Thoracic aorta (tissue), 2 donors: ENCODE data around the gene LZTS2. TPM values are rescaled to one million over a fixed set of nuclear protein-coding genes. Genes with fewer than 3 reads are reported as not detected.
A peak's percentile ranks its signal among the peaks of the same experiment; 100 is the strongest.

Source experiments
- ATAC-seq: fragments of 150-250 bp; one replicate; pipeline ENCODE4 v1.8.0; 2017; ENCODE audit warnings: low read depth; ENCODE audit not compliant: insufficient number of reproducible peaks, low FRiP score
- DNase-seq: peaks from one replicate; pipeline ENCODE4 v3.0.0-alpha.2; 2020; ENCODE audit warnings: low spot score
- H3K27ac ChIP-seq, 2 donors: fragments of 200-600 bp; sonication (generic); 1 replicate in 1 of 2; 2 replicates in 1 of 2; pipeline ENCODE4 v1.5.1; 2016; ENCODE audit warnings: mild to moderate bottlenecking in 2 of 2, moderate library complexity in 2 of 2
- H3K27me3 ChIP-seq: fragments of 200-600 bp; sonication (generic); replicated peaks from 2 replicates; pipeline ENCODE4 v1.6.0; 2016; ENCODE audit warnings: mild to moderate bottlenecking; ENCODE audit not compliant: insufficient read depth
- H3K36me3 ChIP-seq: fragments of 200-600 bp; sonication (generic); one replicate; pipeline ENCODE4 v1.5.1; 2016
- H3K4me1 ChIP-seq, 2 donors: fragments of 200-600 bp; sonication (generic); 1 replicate in 1 of 2; 2 replicates in 1 of 2; pipeline versions ENCODE4 v1.5.1 to v1.6.0; 2016; ENCODE audit warnings: low read depth in 2 of 2, mild to moderate bottlenecking in 1 of 2; ENCODE audit not compliant: control insufficient read depth in 1 of 2
- H3K4me3 ChIP-seq: fragments of 200-600 bp; sonication (generic); 2 replicates; pipeline ENCODE4 v1.5.1; 2016; ENCODE audit warnings: mild to moderate bottlenecking
- H3K9me3 ChIP-seq: fragments of 200-600 bp; sonication (generic); 2 replicates; pipeline ENCODE4 v1.5.1; 2016
- total RNA-seq, 2 donors: library from RNA; depleted of rRNA; stranded (reverse); fragments of >200 nt; gene quantifications; one replicate each; pipeline versions ENCODE4 v1.1.0 to v1.2.3, GENCODE V29; 2016
- TF ChIP-seq, protein P1 (sequence below): fragments of 200-600 bp; sonication (generic); IDR thresholded peaks from one replicate; pipeline ENCODE4 v1.5.1; 2019; ENCODE audit warnings: antibody characterized with exemption

LZTS2 gene
- total RNA-seq, 2 donors from 2014 or later: 127 to 165 TPM

DNA sequence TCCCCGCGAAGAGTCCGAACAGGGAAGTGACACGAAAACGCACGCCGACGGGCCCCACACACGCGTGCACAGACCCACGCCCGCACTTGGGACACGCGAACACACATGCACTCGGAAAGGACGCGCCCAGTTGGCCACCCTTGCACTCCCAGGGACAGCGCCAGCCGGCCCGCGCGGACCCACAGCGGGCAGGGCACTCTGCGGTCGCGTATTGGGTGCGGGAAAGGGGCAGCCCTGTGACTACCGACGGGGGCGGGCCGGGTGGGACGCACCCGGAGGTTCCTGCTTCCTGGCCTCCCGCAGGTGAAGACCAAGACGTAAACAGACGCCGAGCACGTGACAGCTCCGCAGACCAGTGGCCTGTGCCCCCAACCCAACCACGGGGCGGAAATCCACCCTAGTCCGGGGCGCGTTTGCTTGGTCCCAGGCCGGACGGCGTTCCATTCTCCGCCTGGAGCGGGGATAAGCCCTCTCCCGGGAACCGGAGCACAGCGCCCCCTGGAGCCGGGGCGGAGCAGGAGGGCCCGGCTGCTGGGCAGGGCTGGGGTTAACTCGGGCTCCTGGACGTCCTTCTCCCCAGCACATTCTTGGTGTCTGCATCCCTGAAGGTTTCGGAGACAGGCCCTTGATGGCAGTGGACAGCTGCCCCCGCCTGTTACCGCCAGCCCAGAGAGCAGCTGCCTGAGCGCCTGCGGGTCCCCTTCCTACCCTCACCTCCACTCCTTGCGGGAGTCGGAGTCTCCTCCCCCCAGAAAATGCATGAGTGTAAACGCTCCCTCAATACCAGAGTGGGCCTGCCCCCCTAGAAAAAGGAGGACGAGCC, 2.0 kb upstream of the LZTS2 start:
- Histone ChIP-seq H3K27ac (peak overlapping the region; percentile 97 to 98), H3K27me3 (no peaks in the 10 kb centered on the region), H3K36me3 (no peaks in the 10 kb centered on the region), H3K4me3 (peak overlapping the region; percentile 87), H3K9me3 (no peaks in the 10 kb centered on the region), H3K4me1 (peaks cover 18 to 34% of the 10 kb centered on the region in 2 donors)
- TF ChIP-seq, protein P1, sequence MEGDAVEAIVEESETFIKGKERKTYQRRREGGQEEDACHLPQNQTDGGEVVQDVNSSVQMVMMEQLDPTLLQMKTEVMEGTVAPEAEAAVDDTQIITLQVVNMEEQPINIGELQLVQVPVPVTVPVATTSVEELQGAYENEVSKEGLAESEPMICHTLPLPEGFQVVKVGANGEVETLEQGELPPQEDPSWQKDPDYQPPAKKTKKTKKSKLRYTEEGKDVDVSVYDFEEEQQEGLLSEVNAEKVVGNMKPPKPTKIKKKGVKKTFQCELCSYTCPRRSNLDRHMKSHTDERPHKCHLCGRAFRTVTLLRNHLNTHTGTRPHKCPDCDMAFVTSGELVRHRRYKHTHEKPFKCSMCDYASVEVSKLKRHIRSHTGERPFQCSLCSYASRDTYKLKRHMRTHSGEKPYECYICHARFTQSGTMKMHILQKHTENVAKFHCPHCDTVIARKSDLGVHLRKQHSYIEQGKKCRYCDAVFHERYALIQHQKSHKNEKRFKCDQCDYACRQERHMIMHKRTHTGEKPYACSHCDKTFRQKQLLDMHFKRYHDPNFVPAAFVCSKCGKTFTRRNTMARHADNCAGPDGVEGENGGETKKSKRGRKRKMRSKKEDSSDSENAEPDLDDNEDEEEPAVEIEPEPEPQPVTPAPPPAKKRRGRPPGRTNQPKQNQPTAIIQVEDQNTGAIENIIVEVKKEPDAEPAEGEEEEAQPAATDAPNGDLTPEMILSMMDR: peak; percentile 74
- DNase-seq: no peak
- peak; percentile 33 for ATAC-seq

DNA sequence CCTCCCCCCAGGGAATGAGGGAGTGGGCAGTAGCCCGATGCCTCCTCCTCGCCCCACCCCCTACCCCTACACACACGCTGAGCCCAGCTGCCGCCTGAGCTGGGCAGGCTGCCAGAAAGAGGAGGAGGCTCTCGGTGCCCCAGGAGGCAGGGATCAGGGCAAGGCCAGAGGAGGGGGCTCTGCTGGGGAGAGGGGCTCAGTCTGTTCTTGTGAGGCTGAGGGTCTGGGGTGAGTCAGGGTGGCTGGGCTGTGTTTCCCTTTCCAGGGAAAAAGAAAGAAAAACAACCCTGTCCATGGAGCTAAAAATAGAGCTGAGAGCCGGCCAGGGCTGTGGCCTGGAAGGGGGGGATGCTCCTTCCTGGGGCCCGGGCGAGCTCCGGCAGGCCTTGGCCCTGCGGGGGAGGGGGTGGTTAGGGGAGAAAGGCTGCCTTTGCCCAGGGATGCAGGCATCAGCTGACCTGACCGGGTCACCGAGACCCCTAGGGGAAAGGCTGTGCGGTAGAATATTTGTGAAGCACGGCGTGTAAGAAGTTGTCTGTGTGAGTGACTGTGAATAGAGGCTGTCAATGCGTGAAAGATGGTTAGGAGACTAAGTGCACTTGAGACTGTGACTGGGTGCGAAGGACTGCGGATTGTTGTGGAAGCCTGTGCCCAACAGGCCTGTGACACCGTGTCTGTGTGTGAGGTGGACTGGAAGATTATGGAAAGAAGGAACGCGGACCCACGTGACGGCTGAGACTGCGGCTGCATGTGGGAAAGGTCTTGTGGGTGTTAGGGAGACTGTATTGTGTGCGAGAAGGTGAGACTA, 1.2 kb upstream of the LZTS2 start:
- TF ChIP-seq, protein P1: no peak
- no peaks in the 10 kb centered on the region for H3K9me3 ChIP-seq
- H3K4me3 ChIP-seq: peak overlapping the region; percentile 87
- peaks cover 20 to 42% of the 10 kb centered on the region in 2 donors for H3K4me1 ChIP-seq
- H3K27me3 ChIP-seq: no peaks in the 10 kb centered on the region
- H3K36me3 ChIP-seq: peaks cover under 1% of the 10 kb centered on the region
- no peak for DNase-seq
- peak; percentile 30 for ATAC-seq
- peak overlapping the region; percentile 97 to 98 for H3K27ac ChIP-seq

DNA sequence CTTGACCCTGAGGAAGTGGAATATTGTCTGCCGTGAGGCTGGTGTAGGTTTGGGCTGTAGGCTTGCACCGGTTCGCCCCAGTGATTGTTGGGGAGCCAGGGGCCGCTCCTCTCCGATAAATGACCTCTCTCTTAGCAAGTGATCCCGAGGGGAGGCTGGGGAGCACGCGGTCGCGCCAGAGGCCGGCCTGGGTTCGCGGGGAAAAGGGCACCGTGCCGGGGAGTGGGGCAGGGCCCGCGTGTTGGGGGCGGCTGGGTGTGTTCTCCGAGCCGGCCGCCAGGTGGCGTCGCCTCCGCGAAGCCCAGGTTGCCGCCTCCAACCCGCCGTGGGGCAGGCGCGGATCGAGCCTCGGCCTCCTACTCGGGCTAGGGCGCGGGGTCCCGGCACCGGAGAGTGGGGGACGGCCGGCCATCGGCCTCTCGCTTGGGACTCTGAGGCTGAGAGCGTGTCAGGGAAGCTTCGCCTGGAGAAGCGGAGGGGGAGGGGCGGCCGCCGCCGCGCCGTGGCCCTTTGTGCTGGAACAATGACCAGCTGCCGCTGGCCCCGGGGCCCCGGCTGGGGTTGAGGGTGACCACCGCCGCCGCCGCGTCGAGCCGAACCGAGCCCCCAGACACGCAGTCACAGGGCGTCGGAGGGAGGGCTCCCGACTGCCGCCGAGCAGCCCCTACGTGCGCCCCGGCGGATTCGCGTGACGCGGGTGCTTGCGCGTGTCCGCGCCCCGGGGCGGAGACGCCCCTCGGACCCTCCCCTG, 442 bp upstream of the LZTS2 start:
- Histone ChIP-seq H3K27ac (peak overlapping the region; percentile 97 to 98), H3K9me3 (no peaks in the 10 kb centered on the region), H3K4me1 (peaks cover 20 to 49% of the 10 kb centered on the region in 2 donors), H3K36me3 (peaks cover 8% of the 10 kb centered on the region), H3K27me3 (no peaks in the 10 kb centered on the region), H3K4me3 (peak overlapping the region; percentile 87)
- ATAC-seq: peak; percentile 35
- no peak for DNase-seq
- TF ChIP-seq, protein P1: peak; percentile 98

DNA sequence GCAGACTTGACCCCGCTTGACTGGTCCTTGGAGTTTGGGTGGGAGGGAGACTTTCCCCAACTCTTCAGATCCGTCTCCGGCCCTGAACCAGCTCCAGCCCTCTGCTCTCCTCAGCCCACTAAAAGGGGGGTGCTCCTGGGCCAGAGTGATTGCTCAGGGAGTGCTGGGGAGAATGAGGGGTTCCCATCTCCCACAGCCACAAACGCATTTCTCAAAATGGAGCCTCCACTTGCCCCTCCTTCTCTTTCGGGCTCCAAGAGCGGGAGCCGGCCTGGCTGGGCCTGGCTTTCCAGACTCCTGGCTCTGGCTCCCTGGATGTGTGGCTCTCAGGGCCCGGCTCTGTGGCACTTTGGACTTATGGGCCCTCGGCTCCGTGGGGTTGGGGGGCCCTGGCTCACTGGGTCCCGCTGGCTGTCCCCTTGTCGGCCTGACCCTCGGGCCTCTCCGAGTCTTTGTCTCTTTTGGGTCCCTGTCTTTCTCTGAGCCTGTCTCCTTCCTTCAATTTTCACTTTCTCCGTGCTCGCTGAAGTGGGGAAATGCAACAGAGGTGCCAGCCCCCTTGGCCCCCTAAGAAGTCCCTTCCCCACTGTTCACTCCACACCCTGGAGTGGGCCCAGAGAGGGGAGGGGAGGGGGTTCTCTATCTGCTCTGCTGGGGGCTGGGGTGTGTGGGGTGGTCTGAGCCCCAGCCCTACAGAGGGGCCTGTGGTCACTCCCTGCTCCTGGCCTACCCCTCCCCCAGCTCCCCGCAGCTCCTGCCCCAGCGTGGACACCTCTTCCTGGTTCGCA, 713 bp downstream of the LZTS2 start:
- Histone ChIP-seq H3K4me1 (peaks cover 20 to 54% of the 10 kb centered on the region in 2 donors), H3K27ac (peak overlapping the region; percentile 97 to 98), H3K4me3 (peak overlapping the region; percentile 87), H3K9me3 (no peaks in the 10 kb centered on the region), H3K36me3 (peaks cover 11% of the 10 kb centered on the region), H3K27me3 (no peaks in the 10 kb centered on the region)
- DNase-seq: no peak
- TF ChIP-seq, protein P1: no peak
- no peak for ATAC-seq
